GM18909 (cell line): Measurements from ENCODE around the gene ZNF436.

Source experiments
- ATAC-seq: cut with Tn5 transposase; IDR thresholded peaks from one replicate; pipeline ENCODE4 v1.9.1; 2021; ENCODE audit warnings: mild to moderate bottlenecking; ENCODE audit not compliant: unreplicated experiment, poor library complexity

Gene ZNF436

GRCh38 chr1:23369335-23370013 lies at the start of gene ZNF436:
Gene ZNF436, minus strand, starts transcription at chr1:23369836. Its CDS starts 1,831 bp downstream, at chr1:23368005.
- no peak for ATAC-seq

DNA sequence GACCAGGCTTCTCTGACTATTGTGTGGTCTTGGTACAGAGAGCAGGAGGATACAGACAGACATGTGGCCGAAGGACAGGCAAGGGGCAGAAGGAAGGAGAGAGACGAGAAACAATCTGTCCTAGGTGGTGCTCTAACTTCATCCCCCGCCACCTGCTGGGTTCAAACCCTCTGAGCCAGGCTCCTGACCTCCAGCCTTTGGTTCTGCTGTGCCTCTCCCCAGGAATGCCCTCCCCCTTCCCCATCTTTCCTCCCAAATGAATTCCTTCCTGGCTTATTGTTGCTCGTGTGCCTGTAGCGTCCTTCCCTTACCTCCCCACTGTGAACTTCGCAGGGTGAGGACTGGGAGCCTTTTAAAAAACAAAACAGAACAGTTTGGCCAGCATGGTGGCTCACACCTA lies 49.5 kb upstream of the ZNF436 start:
- ATAC-seq: no peak

DNA sequence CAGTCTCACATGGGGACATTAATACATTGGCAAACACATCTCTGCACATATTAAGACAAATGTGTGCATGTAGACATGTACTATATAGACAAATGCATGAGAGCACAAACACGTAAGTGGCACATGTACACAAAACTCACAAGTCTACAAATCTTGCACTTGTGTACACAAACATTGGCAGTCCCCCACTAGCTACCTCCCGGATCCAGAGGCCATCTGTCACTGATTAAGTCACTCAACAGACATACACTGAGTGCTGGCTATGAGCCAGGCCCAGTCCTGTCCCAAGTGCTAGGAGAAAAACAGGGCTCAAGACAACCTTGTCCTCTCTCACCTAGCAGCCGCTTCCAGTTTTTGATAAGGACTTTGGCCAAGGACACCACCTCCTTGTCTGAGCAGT lies 47.9 kb upstream of the ZNF436 start:
- ATAC-seq: no peak

DNA sequence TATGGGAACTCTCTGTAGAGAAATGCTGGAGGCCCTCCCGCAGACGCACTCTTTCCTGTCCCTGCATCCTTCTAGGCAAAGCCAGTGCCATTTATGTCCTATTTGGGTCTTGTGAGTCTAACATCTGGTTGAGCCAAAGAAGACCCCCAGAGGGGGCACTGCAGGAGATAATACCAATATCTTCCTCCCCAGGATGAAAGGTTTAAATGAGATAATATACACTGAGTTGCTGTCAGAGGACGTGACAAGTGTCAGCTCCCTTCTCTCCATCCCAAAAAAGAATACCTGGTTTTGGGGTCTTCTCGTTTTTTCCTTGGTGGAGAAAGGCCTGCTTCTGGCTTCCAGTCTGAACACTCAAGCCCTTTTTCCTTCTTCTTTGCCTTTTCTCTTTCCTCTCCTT lies 47.3 kb upstream of the ZNF436 start:
- ATAC-seq: no peak

- no peak for ATAC-seq
These were observed 39.2 kb upstream of the ZNF436 start for GRCh38 chr1:23408797-23409290.

DNA sequence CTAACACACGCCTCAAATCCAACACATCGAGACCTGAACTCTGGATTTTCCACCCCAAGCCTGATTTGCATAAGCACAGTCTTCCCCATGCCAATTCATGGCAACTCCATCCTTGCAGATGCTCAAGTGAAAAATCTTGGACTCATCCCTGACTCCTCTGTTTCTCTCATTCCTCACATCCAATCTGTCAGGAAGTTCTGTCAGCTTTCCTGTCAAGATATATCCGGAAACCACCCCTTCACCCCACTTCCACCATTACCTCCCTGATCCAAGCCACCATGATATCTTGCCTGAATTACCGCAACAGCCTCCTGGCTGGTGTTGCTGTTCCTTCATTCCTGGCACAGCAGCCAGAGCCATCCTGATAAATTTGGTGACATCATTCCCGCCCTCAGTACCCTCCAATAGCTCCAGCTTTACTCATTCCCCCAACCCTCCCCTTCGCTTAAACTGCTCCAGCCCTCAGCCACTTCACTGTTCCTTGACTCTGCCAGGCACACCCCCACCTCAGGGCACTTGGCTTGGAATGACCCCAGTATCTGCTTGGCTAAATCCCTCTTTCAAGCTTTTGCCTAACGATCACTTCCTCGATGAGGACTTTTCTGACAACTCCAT lies 37.5 kb upstream of the ZNF436 start:
- ATAC-seq: no peak

GRCh38 chr1:23405946-23406345 lies 36.3 kb upstream of the ZNF436 start:
- no peak for ATAC-seq

- ATAC-seq: peak; percentile 65
These were observed 34.3 kb upstream of the ZNF436 start for GRCh38 chr1:23403735-23404486.

DNA sequence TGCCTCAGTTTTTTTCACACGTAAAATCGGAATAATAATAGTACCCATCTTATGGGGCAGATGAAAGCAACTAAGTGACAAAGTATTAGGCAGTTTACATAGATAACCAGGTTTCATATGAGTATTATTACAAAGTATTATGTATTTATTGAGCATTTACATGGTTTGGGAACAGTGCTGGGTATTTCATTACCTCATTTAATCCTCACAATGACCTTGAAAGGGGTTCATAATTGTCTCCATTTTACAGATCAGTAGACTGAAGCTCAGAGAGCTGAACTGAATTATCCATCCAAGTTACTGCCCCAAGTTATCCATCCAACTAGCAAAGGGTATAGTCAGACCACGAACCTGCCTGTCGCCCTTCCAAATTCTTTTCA lies 33.7 kb upstream of the ZNF436 start:
- no peak for ATAC-seq

- no peak for ATAC-seq
These were observed 33.4 kb upstream of the ZNF436 start for GRCh38 chr1:23403038-23403336.

DNA sequence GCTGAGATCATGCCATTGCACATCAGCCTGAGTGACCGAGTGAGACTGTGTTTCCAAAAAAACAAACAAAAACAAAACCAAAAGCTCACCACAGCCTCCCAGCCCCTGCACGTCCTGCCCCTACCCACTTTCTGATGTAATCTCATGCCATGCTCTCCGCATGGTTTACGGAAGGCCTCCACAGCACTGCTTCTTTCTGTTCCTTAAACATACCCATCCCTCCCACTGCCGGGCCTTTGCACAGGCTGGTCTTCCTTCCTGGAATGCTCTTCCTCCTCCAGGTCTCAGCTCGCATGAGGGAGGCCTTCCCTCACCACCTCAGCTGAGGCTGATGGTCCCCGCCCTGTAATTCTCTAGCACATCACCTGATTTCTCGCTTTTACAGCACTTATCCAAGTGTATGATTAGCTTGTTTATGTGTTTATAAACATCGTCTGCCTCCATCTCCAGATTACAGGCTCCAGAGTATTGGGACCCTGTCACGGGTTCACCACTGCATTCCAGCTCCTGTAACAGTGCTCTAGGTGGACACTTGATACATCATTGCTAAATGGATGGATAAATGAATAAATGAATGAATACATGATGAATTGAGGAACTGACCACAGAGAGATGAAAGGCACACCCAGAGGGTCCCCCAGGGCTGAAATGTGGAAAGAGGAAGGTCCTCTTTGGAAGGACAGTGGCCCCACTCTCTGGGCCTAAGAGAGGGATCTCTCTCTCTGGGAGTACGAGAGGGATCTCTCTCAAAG lies 32.8 kb upstream of the ZNF436 start:
- no peak for ATAC-seq

DNA sequence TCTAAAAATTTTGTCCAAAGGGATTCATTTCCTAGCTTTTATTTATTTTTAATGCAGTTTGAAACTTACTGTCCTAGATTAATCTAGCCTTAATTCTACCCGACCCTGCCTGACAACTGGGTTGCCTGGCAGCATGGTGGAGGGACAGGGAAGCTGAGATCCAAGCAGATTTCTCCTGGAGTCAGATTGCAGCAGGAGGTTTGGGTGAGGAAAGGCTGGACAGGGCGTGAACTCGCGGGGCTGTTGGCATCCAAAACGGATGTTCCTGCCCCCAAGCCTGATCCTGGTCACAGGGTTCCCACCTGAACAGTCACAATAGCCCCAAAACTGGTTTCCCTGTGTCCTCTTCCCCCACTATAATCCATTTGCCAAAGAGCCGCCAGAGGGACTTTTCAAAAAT lies 31.7 kb upstream of the ZNF436 start:
- ATAC-seq: no peak

- no peak for ATAC-seq
These were observed 30.9 kb upstream of the ZNF436 start for GRCh38 chr1:23400324-23401114.

DNA sequence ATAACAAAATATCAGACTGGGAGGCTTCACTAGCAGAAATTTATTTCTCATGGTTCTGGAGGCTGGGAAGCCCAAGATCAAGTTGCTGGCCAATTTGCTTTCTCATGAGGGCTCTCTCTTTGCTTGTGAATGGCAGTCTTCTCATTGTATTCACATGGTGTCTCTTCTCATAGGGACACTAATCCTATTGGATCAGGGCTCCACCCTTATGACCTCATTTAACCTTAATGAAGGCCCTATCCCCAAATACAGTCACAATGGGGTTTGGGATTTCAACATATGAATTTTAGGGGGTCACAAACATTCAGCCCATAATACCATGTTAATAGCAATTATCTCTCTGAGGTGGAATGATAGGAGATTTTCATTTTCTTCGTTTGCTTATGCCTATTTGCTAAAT lies 29.6 kb upstream of the ZNF436 start:
- ATAC-seq: no peak

GRCh38 chr1:23397908-23398307 lies 28.3 kb upstream of the ZNF436 start:
- no peak for ATAC-seq

DNA sequence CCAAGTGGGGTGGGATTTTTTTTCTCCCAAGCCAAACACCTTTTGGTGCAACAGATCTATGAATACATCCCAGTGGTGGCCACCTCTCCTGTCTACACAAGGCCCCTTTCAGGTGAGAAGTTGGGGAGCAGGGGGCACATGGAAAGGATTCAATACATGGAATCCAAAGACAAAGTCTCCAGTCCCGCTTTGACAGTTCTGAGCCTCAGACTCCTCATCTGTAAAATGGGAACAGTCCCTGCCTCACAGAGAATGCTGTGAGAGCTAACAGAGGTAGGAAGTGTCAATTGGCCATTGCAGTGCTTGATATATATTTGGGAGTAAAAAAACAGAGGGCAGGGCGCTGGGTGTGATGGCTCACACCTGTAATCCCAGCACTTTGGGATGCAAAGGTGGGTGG lies 26.7 kb upstream of the ZNF436 start:
- no peak for ATAC-seq

DNA sequence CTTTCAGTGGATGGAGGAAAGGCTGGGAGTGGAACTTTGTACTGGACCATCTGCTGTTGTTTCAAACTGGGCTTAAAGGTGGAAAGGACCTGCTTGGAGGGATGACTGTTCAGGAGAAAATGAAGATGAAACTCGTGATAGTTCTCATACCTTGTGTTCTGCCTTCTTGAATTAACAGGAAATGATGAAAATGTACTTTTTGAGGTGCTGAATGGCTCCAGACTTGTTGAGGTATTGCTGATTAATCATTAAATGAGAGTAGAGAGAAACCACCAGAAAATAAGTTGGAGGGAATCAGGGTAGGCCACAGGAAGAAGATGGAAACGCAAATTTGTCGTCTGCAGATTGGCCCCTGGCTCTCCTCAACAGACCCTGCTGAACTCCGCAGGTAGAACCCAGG lies 26.2 kb upstream of the ZNF436 start:
- no peak for ATAC-seq

GRCh38 chr1:23395154-23395724 lies 25.6 kb upstream of the ZNF436 start:
- ATAC-seq: no peak

DNA sequence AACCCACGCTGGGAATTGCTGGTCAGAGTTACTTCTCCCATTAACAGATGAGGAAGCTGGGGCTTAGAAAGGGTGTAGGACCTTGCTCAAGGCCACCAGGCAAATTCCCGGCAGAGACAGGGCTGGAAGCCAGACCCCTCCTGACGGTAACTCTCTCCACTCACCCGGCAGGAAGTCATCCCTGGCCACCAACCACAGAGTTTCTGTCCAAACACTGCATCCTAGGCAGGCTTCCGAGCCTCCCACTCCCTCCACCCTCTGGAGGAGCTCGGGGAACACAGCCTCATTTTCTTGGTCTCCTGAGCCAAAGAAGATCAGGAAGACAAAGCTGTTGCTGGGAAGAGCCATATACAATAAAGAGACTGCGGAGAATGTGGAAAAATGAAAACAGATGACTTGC lies 25.0 kb upstream of the ZNF436 start:
- ATAC-seq: no peak

- no peak for ATAC-seq
These were observed 24.5 kb upstream of the ZNF436 start for GRCh38 chr1:23394181-23394580.
